Myocyte (in vitro differentiated cells): ENCODE data around the gene GCN1. TPM values are rescaled to one million over a fixed set of nuclear protein-coding genes. Genes with fewer than 3 reads are reported as not detected.
A peak's percentile ranks its signal among the peaks of the same experiment; 100 is the strongest.

ENCODE experiments used
- DNase-seq: peaks from one replicate; pipeline ENCODE4 v3.0.0-alpha.2; 2012; ENCODE audit warnings: low read depth
- total RNA-seq: library from RNA; depleted of rRNA; stranded (reverse); fragments of >200 nt; gene quantifications from 2 replicates; pipeline ENCODE4 v1.2.3, GENCODE V29; 2014

GCN1 gene
- total RNA-seq, 1 donor from 2014 or later: 59.2 TPM

- no peak for DNase-seq
Observed at GRCh38 chr12:120150919-120151525, 43.5 kb downstream of the GCN1 start.

DNA sequence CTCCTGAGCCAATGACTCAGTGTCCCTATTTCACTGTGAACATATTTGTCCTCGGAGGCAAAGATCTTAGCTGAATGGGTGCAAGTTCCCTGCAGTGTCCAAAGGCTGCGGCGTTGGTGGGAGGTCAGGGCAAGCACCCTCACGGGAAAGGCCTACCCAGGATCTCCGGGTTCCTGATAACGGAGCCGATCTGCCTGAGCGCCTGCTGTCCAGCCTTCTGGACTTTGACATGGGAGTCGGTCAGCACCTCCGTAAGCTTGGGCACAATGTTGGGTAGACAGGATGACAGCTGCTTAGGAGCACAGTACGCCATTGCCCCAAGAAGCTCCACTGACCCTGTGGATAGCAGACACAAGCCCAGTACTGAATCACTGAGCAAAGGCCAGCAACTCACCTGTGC, 46.5 kb downstream of the GCN1 start:
- DNase-seq: no peak

- DNase-seq: no peak
Observed at GRCh38 chr12:120145164-120145563, 49.4 kb downstream of the GCN1 start.

DNA sequence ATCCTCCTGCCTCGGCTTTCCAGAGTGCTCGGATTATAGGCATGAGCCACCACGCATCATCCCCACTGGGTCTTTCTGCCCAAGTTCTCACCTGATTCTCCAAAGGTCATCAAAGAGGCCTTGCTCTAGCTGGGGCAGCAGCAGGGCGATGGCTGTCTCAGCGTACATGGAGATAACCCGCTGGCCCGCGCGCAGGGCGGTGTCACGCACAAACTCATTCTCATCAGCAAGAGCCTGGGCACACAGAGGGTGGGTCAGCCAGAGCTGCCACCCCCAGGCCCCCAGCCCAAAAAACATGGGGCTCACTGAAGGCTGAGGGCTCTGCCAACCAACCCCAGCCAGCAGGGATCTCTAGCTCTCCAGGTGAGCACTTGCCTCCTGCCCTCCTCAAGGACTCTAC, 50.3 kb downstream of the GCN1 start:
- no peak for DNase-seq

GRCh38 chr12:120142231-120142877, 52.2 kb downstream of the GCN1 start:
- DNase-seq: no peak

- no peak for DNase-seq
Observed at GRCh38 chr12:120141336-120141735, 53.2 kb downstream of the GCN1 start.

- DNase-seq: no peak
Observed at GRCh38 chr12:120140603-120141002, 53.9 kb downstream of the GCN1 start.

- no peak for DNase-seq
Observed at GRCh38 chr12:120139958-120140357, 54.6 kb downstream of the GCN1 start.

- DNase-seq: no peak
Observed at GRCh38 chr12:120138366-120138765, 56.1 kb downstream of the GCN1 start.

- DNase-seq: no peak
Observed at GRCh38 chr12:120137833-120138232, 56.7 kb downstream of the GCN1 start.

- no peak for DNase-seq
Observed at GRCh38 chr12:120136093-120136770, 58.3 kb downstream of the GCN1 start.

DNA sequence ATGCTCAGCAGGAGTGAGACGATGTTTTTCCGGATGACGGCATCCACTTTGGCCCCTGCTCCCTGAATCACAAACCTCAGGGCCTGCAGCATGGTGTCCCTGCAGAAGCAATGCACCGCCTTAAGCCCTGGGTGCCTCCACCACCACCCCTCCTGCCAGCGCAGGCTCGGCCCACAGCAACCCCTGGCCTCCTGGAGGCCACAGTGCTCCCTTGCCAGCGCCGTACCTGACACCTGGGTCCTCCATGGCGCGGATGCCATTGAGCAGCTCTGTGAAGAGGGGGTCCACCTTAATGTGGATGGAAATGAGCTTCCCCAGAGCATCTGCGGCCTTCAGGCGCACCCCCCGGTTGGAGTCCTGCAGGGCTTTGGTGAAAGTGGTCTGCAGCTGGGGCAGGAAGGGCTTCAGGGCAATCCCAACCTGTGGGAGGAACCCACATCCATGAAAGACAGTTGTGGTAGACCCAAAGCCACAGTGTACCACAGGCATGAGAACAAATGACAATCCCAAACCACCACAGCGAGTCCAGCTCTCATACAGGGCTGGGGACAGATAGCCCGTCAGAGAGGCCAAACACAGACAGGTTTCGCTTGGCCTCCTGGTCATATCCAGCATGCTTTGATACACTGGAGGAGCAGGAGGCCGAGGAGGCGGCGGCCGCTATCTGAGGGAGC, 60.1 kb downstream of the GCN1 start:
- peak; percentile 89 for DNase-seq

DNA sequence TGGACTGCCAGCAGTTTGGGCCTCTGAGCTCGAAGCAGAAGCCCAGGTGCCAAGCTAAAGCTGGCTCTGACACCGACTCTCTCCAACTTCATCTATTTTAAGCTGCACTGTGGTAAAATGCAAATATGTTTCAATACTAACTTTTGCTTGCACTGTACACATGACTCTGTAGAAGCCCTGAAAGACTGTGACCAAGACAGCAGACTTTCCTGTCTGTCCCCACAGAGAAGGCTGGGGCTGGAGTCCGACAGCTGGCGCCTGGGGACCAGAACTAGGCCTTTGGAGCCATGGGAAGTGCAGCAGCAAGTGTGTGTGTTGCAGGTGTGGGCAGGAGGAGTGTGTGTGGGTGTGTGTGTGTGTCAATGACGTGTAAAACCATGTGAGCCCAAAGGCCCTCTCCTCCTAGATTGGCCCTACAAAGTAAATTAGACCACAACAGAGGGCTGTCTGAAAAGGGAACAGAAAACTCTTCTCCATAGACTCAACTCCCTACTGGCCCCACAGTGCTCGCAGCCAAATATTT, 61.6 kb downstream of the GCN1 start:
- DNase-seq: no peak

DNA sequence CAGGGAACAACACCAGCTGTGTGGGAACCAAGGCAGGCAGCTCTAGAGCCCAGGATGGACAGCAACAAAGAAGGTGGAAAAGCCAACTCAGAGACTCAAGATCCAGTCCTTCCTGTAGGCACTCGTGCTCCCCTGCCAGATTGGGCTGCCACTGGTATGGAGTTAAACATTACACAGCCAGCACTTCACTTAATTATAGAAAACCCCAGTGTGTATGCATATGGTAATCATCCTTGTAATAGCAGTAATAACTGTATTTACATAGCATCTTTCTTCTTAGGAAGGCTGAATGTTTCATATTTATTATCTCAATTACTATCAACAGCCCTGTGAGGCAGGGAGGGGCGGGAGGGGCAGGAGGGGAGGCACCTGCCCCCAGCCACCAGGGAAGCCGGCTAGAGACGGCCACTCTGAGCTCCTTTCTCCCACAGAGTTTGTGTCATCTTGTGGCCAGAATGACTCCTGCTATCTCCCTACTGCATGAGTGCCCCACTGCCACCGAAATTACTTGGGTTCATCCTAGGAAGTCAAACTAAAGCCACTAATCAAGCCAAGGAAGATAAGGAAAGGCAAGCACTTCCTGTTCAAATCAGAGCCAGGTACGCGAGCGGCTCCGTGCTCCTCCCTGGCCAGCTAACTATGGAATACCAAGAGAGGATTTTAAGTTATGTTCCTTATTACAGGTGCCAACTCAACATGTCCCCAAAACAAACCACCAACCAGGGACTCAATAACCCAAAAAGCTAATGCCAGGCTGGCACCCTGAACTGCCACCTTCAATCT, 62.3 kb downstream of the GCN1 start:
- no peak for DNase-seq

GRCh38 chr12:120131116-120131515, 63.4 kb downstream of the GCN1 start:
- DNase-seq: no peak

GRCh38 chr12:120130011-120130410, 64.5 kb downstream of the GCN1 start:
- DNase-seq: no peak

GRCh38 chr12:120126635-120127005, 67.9 kb downstream of the GCN1 start:
- DNase-seq: no peak

DNA sequence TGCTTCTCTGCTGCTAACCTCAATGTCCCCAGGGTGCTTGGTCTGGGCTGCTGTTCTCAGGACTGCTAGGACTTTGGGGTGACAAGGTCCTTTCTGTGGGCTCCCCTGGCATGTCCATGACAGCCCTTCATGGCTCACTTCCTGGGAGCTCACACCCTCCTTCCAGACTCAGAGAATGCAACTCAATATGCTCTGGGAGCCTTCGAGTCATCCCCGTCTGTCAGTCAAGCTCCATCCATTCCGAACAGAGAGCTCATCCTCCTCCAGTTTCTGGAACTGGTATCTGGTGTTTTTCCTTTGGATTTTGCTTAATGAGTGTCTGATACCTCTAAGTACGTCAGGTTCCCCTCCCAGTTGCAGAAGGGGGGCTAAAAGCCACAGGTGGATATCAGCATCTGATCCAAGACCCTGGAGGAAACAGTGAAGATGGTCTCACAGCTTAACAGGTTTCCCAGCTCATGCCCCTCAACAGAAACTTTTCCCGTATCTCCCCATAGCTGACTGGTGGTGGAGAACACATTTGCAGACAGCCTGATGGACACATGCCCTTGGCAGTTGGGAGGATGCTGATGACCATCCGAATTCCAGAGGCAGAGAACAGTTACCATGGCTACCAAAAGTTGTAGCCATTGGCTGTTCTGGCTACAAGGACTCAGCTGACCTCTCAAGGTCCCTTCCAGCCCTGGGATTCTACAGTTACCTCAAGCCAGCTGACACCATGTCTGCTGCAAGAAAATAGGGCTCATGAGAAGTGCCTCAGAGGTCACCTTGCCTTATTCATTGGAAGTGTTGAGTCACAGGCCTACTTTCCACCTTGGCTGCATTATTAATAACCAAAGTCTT, 68.5 kb downstream of the GCN1 start:
- no peak for DNase-seq

- no peak for DNase-seq
Observed at GRCh38 chr12:120125029-120125428, 69.5 kb downstream of the GCN1 start.

DNA sequence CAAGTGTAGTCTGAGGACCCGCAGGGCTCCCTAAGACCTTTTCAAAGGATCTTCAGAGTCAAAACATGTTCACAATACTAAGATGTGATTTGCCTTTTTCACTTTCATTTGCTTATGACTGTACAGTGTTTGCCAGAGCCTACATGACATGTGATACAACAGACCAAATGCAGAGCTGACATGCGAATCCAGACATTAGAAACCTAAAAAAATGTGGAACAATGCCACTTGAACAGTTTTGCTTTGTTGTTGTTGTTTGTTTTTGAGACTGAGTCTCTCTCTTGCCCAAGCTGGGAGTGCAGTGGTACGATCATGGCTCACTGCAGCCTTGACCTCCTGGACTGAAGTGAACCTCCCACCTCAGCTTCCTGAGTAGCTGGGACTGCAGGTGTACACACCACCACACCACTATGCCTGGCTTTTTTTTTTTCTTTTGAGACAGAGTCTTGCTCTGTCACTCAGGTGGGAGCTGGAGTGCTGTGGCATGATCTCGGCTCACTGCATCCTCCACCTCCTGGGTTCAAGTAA, 72.7 kb downstream of the GCN1 start:
- DNase-seq: no peak
